ENCODE results near the gene PLA2G12A. TPM values are rescaled to one million over a fixed set of nuclear protein-coding genes. Genes with fewer than 3 reads are reported as not detected.
"Not testable (repeated sequence)": the region's sequence is repeated elsewhere in the genome, so short reads cannot be mapped to it uniquely, and the experiment has no call there.

Gene PLA2G12A
- total RNA-seq, 1 experiment from 2014 or later, result 22.6 TPM

DNA sequence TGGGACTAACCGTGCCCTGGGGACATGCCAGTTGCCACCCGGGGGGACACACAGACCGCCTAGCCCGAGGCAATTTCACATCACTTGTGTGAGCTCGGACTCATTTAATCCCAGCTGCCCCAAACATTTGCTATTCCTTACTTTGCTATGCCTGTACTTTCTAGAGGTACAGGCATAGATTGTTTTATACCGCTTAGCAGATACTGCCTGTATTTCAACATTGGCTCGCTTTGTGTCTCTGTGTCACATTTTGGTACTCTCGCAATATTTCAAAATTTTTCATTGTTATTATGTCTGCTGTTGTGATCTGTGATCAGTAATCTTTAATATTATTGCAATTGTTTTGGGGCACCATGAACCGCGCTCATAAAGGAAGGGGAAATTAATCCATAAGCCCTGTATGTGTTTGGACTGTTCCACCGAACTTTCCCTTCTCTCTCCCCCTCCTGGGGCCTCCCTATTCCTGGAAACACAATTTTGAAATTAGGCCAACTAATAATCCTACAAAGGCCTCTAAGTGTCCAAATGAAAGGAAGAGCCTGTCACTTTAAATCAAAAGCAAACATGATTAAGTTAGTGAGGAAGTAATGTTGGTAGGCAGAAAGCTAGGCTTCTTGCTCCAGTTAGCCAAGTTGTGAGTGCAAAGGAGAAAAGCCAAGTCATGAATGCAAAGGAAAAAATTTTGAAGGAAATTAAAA, 26.1 kb downstream of the PLA2G12A start:
- Histone ChIP-seq H3K4me1 (peaks cover 5% of the 10 kb centered on the region; the same call in 1 of the 2 replicates), H3K27ac (peak overlapping the region; percentile 64), H3K36me3 (no peaks in the 10 kb centered on the region; the same call in 1 of the 2 replicates), H3K4me3 (peak overlapping the region; percentile 73), H3K9me3 (replicated peaks) (no peaks in the 10 kb centered on the region), H3K27me3 (no peaks in the 10 kb centered on the region)
- DNase-seq, result peak in 1 of 2 experiments; percentile 23

DNA sequence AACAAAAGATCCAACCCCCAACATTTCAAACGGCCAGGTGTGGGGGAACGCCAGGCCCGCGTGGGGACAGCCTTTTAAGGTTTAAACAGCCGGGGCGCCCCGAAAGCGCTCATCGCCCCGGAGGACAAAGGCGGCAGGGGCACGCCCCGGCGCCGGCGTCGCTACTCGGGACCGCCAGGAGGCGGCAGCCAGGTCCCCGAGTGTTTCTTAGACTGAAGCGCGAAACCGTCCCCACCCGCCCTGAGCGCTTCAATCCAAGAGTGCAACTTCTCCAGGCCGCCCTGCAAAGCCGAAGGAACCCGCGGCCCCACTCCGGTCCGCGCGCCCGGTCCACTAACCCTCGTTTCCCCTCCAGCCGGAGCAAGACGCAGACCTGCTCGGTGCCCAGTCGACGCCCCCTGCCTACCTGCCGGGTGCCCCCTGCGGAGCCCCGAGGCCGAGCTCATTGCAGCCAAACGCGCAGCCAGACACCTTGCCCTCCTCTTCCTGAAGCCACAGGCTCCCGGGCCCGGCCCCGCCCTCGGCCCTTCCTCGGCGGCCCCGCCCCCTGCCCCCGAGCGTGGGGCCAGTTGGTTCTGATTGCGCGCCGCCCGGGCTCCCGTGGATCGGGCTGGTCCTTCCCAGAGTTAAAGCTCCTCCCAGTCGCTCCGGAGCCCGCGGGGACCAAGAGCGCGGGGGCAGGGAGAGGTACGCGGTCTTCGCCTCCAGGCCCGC, 26.8 kb downstream of the PLA2G12A start, which contains the start of gene CASP6:
CASP6 (minus strand) TSS at position 496 of the 714 bp plus-strand sequence; CDS start at position 446, 50 bp downstream.
- Histone ChIP-seq H3K27me3 (no peaks in the 10 kb centered on the region), H3K27ac (peak within 1 kb of the TSS; percentile 64), H3K36me3 (no peaks in the 10 kb centered on the region; the same call in 1 of the 2 replicates), H3K4me3 (peak within 1 kb of the TSS; percentile 73), H3K4me1 (peaks cover 5% of the 10 kb centered on the region; the same call in 1 of the 2 replicates), H3K9me3 (replicated peaks) (no peaks in the 10 kb centered on the region)
- DNase-seq, result peak; percentile 78 to 83

DNA sequence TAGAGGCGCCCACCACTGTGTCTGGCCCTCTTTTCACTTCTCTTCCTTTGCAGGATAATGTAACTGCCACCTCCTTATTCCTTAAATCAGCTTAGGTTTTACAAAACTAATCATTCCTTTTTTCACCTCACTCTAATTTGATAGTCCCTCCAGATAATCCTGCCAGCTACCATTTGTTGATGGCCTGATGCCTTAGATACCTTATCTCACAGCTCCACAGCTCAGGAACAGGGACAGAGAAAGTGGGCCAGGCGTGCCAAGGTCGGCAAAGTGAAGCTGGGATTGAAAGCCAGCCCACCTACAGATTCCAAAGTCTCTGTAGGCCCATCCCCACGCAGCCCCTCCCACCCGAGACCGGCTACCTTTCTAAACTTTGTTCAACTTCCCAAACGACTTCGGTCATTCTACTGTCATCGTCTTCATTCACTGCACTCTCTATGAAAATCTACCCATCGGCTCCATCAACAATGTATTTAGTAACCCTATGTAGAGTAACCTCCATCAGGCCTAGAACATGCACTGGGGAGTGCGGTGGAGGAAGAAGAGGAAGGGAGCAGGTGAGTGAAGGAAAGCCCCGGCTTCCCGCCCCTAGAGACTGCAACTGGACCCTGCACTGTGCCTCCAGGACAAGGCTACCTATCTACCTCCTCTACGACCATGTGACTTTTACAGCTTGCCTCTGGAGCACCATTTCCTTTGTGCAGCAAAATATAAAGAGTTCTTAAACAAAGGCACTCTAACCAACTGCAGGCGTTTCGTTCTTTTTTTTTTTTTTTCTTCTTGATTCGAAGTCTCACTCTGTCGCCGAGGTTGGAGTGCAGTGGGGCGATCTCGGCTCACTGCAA, 28.1 kb downstream of the PLA2G12A start:
- peaks cover 5% of the 10 kb centered on the region; the same call in 1 of the 2 replicates for H3K4me1 ChIP-seq
- H3K27me3 ChIP-seq, result no peaks in the 10 kb centered on the region
- H3K4me3 ChIP-seq, result peak overlapping the region; percentile 73
- peak overlapping the region; percentile 64; the same call in 1 of the 2 replicates for H3K27ac ChIP-seq
- peaks cover 2% of the 10 kb centered on the region; the same call in 1 of the 2 replicates for H3K36me3 ChIP-seq
- H3K9me3 ChIP-seq (replicated peaks), result no peaks in the 10 kb centered on the region
- peak in 1 of 2 experiments; percentile 10 for DNase-seq

DNA sequence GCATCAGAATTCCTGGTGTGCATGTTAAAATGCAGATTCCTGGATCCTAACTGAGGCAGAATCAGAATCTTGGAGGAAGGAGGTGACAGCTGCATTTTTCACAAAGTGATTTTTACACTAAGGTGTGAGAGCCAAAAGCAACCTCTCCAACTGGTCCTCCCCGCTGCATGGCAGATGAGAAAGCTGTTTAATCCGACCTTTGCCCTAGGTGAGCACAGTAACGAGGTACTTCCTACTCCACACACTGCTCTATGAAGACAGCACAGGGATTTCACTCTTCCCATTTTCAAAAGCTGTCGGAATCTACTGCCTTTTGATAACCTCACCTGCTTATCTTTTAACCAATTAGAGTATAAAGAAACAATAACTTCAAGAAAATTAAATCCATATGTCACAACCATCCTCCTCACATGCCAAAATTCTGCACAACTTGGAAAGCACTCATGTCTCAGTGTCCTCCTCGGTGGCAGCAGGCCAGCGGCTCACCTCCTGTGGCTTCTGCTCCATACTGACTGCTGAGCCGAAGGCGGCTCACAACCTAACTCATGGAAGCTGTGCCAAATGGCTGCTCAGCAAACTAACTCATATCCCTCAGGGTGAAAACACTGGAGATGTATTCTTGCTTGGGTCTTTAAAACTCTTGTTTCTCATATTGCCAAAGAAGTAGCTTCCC, 30.2 kb downstream of the PLA2G12A start:
- H3K27me3 ChIP-seq, result no peaks in the 10 kb centered on the region
- peaks cover 3% of the 10 kb centered on the region; the same call in 1 of the 2 replicates for H3K36me3 ChIP-seq
- no peak for DNase-seq
- H3K27ac ChIP-seq, result no peak overlapping the region
- peaks cover 5% of the 10 kb centered on the region; the same call in 1 of the 2 replicates for H3K4me1 ChIP-seq
- H3K4me3 ChIP-seq, result no peak overlapping the region
- H3K9me3 ChIP-seq (replicated peaks), result no peaks in the 10 kb centered on the region

DNA sequence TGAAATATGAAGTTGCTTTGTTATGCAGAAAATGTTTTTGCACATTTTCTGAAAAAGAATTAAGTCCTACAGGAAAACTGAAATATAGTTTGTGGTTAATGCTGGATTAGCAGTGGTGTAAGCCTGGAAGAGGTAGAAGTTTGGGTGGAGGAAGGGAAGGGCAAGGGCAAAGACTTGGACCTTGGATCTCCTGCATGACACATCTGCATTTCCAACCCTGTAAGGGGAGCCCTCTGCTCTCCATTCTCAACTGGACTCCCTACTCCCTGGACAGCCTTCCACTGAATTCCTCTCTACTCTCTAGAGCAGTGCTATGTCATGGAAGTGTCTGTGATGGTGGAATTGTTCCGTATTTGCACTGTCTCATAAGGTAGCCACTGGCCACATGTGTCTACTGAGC, 31.2 kb downstream of the PLA2G12A start:
- no peaks in the 10 kb centered on the region; the same call in 1 of the 2 replicates for H3K4me1 ChIP-seq
- H3K4me3 ChIP-seq, result no peak overlapping the region
- H3K9me3 ChIP-seq (replicated peaks), result no peaks in the 10 kb centered on the region
- no peak overlapping the region for H3K27ac ChIP-seq
- no peaks in the 10 kb centered on the region for H3K27me3 ChIP-seq
- peaks cover 4% of the 10 kb centered on the region; the same call in 1 of the 2 replicates for H3K36me3 ChIP-seq
- DNase-seq, result no peak

DNA sequence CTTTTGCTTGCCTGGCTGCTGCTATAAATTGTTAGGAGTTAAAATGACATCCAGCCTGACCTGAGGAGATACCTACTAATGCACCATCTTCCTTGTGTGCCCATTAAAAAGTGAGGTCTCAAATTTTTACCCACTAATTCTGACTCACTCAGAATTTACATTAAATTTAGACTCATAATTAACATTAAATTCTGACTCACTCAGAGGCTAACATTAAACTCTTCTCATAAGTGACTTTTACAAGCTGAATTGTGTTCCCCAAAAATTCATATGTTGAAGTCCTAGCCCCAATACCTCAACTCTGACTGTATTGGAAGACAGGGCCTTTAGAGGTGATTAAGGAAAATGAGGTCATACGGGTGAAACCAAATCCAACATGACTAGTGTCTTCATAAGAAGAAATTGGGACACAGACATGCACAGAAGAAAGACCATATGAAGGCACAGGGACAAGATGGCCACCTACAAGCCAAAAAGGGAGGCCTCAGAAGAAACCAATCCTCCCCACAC, 38.4 kb downstream of the PLA2G12A start:
- H3K27me3 ChIP-seq, result no peaks in the 10 kb centered on the region
- no peaks in the 10 kb centered on the region for H3K4me1 ChIP-seq
- peaks cover 39% of the 10 kb centered on the region for H3K36me3 ChIP-seq
- no peaks in the 10 kb centered on the region for H3K9me3 ChIP-seq (replicated peaks)
- H3K27ac ChIP-seq, result no peak overlapping the region
- DNase-seq, result no peak
- no peak overlapping the region for H3K4me3 ChIP-seq

DNA sequence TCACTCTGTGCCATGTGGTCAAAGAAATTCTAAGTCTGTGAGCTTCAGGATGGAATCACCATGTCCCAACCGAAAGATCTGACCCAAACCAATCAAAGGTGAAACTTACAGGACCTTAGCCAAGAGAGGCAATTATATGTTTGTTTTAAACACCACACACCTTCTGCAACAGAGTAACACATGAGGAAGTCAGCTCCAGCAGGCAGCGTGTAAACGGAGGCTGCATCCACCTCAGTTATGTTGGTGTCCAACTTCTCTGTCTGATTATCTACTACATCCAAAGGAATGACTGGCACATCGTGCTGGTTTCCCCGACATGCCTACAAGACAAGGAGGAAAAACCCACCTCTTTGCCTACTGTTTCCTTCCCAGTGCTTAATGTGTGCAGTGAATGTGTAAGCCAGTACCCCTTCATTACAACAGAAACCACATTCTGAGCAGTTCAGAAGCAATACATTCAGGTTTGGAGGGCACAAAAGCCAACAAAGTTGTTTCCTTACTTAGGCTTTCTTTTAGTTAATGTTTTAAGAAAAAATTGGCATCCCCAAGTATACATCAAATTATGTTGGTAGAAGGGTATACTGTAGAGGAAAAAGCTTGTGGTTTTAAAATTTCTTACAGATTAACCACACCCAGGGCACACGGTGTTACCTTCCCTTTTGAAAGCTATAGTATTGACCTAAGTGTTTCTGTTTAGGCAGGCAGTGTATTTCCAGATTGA, 39.0 kb downstream of the PLA2G12A start:
- peaks cover 40% of the 10 kb centered on the region for H3K36me3 ChIP-seq
- H3K4me3 ChIP-seq, result no peak overlapping the region
- H3K27ac ChIP-seq, result no peak overlapping the region
- H3K9me3 ChIP-seq (replicated peaks), result no peaks in the 10 kb centered on the region
- H3K27me3 ChIP-seq, result no peaks in the 10 kb centered on the region
- no peak for DNase-seq
- no peaks in the 10 kb centered on the region for H3K4me1 ChIP-seq

DNA sequence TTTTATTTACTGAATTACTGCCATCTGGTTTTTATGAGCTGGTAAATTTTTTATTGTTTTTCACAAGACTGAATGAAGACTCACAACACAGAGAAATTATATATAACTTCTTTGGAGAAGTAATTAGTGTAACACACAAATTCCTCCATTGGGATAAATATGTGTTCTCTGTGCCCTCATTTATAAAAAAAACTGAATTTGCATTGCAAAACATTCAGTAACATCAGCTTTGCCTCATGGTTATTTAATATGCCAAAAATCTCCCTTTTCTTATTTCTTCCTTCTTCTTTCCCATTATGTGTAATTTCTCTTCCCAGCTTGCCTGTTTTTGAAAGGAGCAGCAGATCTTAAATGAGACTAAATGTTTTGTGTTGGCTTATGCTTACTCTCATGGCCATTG, 45.1 kb downstream of the PLA2G12A start:
- DNase-seq, result no peak
- H3K27ac ChIP-seq, result no peak overlapping the region
- H3K4me1 ChIP-seq, result no peaks in the 10 kb centered on the region
- no peak overlapping the region for H3K4me3 ChIP-seq
- H3K9me3 ChIP-seq (replicated peaks), result no peaks in the 10 kb centered on the region
- peaks cover 30% of the 10 kb centered on the region for H3K36me3 ChIP-seq
- H3K27me3 ChIP-seq, result no peaks in the 10 kb centered on the region

DNA sequence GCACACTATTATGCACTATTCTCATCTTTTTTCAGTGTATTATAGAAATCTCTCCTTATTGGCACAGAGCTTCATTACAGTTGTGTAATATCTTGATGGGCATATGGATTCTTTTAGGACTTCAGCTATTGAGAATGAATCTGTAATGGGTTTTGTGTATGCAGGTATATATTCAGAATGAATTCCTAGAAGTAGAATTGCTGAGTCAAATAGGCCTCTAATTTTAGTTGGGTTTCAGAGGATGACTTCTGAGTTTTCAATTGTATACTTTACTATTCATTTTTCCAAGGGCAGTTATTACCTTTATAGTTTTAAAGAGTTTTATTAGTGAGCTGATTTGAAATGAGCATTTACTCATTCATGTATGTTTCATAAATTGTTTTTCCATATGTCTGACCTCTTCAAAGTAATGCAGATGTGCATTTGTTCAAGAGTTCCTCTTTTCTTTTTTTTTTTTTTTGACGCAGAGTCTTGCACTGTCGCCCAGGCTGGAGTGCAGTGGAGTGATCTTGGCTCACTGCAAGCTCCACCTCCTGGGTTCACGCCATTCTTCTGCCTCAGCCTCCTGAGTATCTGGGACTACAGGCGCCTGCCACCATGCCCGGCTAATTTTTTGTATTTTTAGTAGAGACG, 46.1 kb downstream of the PLA2G12A start:
- Histone ChIP-seq H3K27ac (no peak overlapping the region), H3K36me3 (peaks cover 23% of the 10 kb centered on the region), H3K27me3 (no peaks in the 10 kb centered on the region), H3K9me3 (replicated peaks) (no peaks in the 10 kb centered on the region), H3K4me1 (no peaks in the 10 kb centered on the region), H3K4me3 (no peak overlapping the region)
- DNase-seq, result no peak

DNA sequence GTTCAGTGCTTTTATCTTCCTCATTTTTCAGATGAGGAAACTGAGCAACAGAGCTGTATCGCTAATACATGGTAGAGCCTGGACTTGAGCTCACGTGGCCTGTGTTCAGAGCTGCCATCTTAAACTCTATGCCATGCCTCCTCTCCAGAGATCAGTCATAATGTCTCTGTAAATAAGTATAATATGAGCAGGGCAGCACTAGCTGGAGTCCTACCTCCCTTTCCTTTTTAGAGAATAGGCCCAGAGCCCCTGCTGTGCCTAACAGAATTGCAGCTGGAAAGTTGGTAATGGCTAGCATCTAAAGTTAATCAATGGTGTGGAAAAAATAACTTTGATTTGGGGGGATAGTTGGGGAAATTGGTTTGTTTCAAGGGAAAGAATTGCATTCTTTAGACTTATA, 47.0 kb downstream of the PLA2G12A start:
- Histone ChIP-seq H3K4me3 (no peak overlapping the region), H3K9me3 (replicated peaks) (no peaks in the 10 kb centered on the region), H3K27ac (no peak overlapping the region), H3K27me3 (no peaks in the 10 kb centered on the region), H3K36me3 (peaks cover 21% of the 10 kb centered on the region), H3K4me1 (no peaks in the 10 kb centered on the region)
- DNase-seq, result no peak

DNA sequence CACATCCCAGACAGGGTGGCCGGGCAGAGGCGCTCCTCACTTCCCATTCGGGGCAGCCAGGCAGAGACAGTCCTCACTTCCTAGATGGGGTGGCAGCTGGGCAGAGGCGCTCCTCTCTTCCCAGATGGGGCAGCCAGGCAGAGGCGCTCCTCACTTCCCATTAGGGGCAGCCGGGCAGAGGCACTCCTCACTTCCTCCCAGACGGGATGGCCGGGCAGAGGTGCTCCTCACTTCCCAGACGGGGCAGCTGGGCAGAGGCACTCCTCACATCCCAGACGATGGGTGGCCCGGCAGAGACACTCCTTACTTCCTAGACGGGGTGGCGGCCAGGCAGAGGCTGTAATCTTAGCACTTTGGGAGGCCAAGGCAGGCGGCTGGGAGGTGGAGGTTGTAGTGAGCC, 50.9 kb downstream of the PLA2G12A start:
- H3K4me1 ChIP-seq; DNase-seq; H3K27me3 ChIP-seq; H3K27ac ChIP-seq; H3K36me3 ChIP-seq; H3K4me3 ChIP-seq; H3K9me3 ChIP-seq (replicated peaks): not testable (repeated sequence)

DNA sequence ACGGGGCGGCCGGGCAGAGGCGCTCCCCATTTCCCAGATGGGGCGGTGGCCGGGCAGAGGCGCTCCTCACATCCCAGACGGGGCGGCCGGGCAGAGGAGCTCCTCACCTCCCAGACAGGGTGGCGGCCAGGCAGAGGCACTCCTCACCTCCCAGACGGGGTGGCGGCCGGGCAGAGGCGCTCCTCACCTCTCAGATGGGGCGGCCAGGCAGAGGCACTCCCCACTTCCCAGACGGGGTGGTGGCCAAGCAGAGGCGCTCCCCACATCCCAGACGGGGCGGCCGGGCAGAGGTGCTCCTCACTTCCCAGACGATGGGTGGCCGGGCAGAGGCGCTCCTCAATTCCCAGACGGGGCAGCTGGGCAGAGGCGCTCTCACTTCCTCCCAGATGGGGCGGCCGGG, 51.4 kb downstream of the PLA2G12A start:
- not testable (repeated sequence) for H3K27ac ChIP-seq; H3K4me3 ChIP-seq; H3K9me3 ChIP-seq (replicated peaks); DNase-seq; H3K4me1 ChIP-seq; H3K27me3 ChIP-seq
- peaks cover 10% of the 10 kb centered on the region; the same call in 1 of the 2 replicates for H3K36me3 ChIP-seq

DNA sequence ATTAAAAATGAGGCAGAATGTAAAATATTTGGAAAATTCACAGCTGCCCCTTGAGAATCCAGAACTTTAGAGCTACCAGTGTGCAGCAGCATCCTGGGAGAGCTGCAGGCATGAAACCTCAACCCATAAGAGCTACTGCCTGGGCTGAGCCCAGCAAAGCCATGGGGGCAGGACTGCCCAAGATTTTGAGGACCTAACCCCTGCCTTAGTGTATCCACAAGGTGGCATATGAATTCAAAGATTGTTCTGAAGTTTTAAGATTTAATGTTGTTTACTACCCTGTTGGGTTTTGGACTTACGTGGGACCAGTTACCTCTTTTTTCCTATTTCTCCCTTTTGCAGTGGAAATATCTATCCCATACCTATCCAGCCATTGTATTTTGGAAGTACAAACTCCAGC, 53.0 kb downstream of the PLA2G12A start:
- Histone ChIP-seq H3K4me1 (no peaks in the 10 kb centered on the region), H3K36me3 (0 out of 2 replicates have a peak, but pooled peaks cover 10% of the 10 kb centered on the region), H3K4me3 (no peak overlapping the region), H3K9me3 (replicated peaks) (no peaks in the 10 kb centered on the region), H3K27me3 (no peaks in the 10 kb centered on the region), H3K27ac (no peak overlapping the region)
- DNase-seq, result no peak

Measured in SJCRH30 (cell line).